Measurements from ENCODE around the gene DNM3. TPM values are rescaled to one million over a fixed set of nuclear protein-coding genes. Genes with fewer than 3 reads are reported as not detected.

DNM3 gene
- total and polyA plus RNA-seq, 2 donors (not counting 1 experiment from before 2014, with no cell fraction given), result 1.0 to 1.3 TPM

- no peaks in the 10 kb centered on the region for H3K79me2 ChIP-seq (ENCODE audit: control insufficient read depth, insufficient read depth, low read length)
- intact Hi-C loops (cut with micrococcal nuclease), result loop anchor here (10.0 kb wide), 1 partner anchor 51 kb away; no protein-coding TSS in a partner anchor
- no peaks in the 10 kb centered on the region for H3K9me3 ChIP-seq (ENCODE audit: control extremely low read depth in 1 of 3, control insufficient read depth in 2 of 3, insufficient read depth in 1 of 3, low read length in 2 of 3)
- ChIA-PET CTCF (interaction anchor here (0.6 to 6.7 kb wide), 5 partner anchors 10 to 265 kb away, joined by 3 to 64 read pairs (median 4); no protein-coding TSS in a partner anchor), POLR2A (no interaction called here)
- no peaks in the 10 kb centered on the region for H4K20me1 ChIP-seq (ENCODE audit: control insufficient read depth, insufficient read depth, low read length, poor library complexity, severe bottlenecking)
- Mint-ChIP-seq H3K9me3 (ENCODE audit: insufficient read depth) (no peaks in the 10 kb centered on the region), H3K27ac (no peak overlapping the region), H3K27me3 (no peaks in the 10 kb centered on the region), H3K4me1 (peaks cover 12% of the 10 kb centered on the region), H3K4me3 (no peak overlapping the region)
- H3K36me3 ChIP-seq (replicated peaks in 1 of 2; ENCODE audit: control extremely low read depth in 1 of 2, control insufficient read depth in 1 of 2, extremely low read depth in 1 of 2, insufficient read depth in 2 of 2, low read length in 1 of 2), result no peaks in the 10 kb centered on the region
- no peaks in the 10 kb centered on the region for H3K27me3 ChIP-seq (replicated peaks in 1 of 4; ENCODE audit: control extremely low read depth in 1 of 4, control insufficient read depth in 3 of 4, insufficient read depth in 4 of 4, low read length in 3 of 4)
- H3K4me3 ChIP-seq (ENCODE audit: control extremely low read depth in 1 of 5, extremely low read depth in 1 of 5, insufficient read depth in 1 of 5, low read depth in 2 of 5, low read length in 4 of 5), result no peak overlapping the region
- DNase-seq (no peak), ATAC-seq (ENCODE audit: low read depth) (no peak)
- no peak overlapping the region for H2AFZ ChIP-seq (ENCODE audit: insufficient read depth, low read depth, low read length, poor library complexity, severe bottlenecking)
- H3K27ac ChIP-seq (ENCODE audit: low read length in 2 of 2), result no peak overlapping the region
- no peak overlapping the region for H3K9ac ChIP-seq (ENCODE audit: low read length)
- no peak overlapping the region for H3K4me2 ChIP-seq (replicated peaks; ENCODE audit: low read depth, low read length, poor library complexity, severe bottlenecking)
- H3K4me1 ChIP-seq (ENCODE audit: control insufficient read depth in 2 of 2, insufficient read depth in 2 of 2, low read length in 2 of 2), result no peaks in the 10 kb centered on the region
- TF ChIP-seq CTCF (IDR thresholded peaks at IDR 0.05) (no peak), EZH2 (IDR thresholded peaks at IDR 0.05; ENCODE audit: borderline replicate concordance, insufficient read depth, low read depth, low read length, poor library complexity, severe bottlenecking) (no peak)
- 100% methylated on average over 1 of the region's 2 CpGs for WGBS (ENCODE audit: insufficient coverage)
These were observed 292.9 kb downstream of the DNM3 start for GRCh38 chr1:172134087-172134731.

GRCh38 chr1:172135076-172135672 is 293.9 kb downstream of the DNM3 start:
- peak; percentile 82 for TF ChIP-seq CTCF (IDR thresholded peaks at IDR 0.05)
- TF ChIP-seq EZH2 (IDR thresholded peaks at IDR 0.05; ENCODE audit: borderline replicate concordance, insufficient read depth, low read depth, low read length, poor library complexity, severe bottlenecking), result no peak
- Mint-ChIP-seq H3K27me3 (no peaks in the 10 kb centered on the region), H3K9me3 (ENCODE audit: insufficient read depth) (no peaks in the 10 kb centered on the region), H3K4me1 (peaks cover 12% of the 10 kb centered on the region), H3K4me3 (no peak overlapping the region), H3K27ac (no peak overlapping the region)
- ChIA-PET CTCF (interaction anchor here (0.6 to 6.7 kb wide), 6 partner anchors 11 to 264 kb away, joined by 3 to 64 read pairs (median 5); no protein-coding TSS in a partner anchor), POLR2A (interaction anchor here (0.5 kb wide), 1 partner anchor 240 kb away, joined by 3 read pairs; no protein-coding TSS in a partner anchor)
- Histone ChIP-seq H3K9me3 (ENCODE audit: control extremely low read depth in 1 of 3, control insufficient read depth in 2 of 3, insufficient read depth in 1 of 3, low read length in 2 of 3) (no peaks in the 10 kb centered on the region), H3K4me2 (replicated peaks; ENCODE audit: low read depth, low read length, poor library complexity, severe bottlenecking) (no peak overlapping the region), H3K4me3 (ENCODE audit: control extremely low read depth in 1 of 5, extremely low read depth in 1 of 5, insufficient read depth in 1 of 5, low read depth in 2 of 5, low read length in 4 of 5) (no peak overlapping the region), H3K79me2 (ENCODE audit: control insufficient read depth, insufficient read depth, low read length) (no peaks in the 10 kb centered on the region), H2AFZ (ENCODE audit: insufficient read depth, low read depth, low read length, poor library complexity, severe bottlenecking) (no peak overlapping the region), H3K27ac (ENCODE audit: low read length in 2 of 2) (no peak overlapping the region), H3K36me3 (replicated peaks in 1 of 2; ENCODE audit: control extremely low read depth in 1 of 2, control insufficient read depth in 1 of 2, extremely low read depth in 1 of 2, insufficient read depth in 2 of 2, low read length in 1 of 2) (no peaks in the 10 kb centered on the region), H4K20me1 (ENCODE audit: control insufficient read depth, insufficient read depth, low read length, poor library complexity, severe bottlenecking) (no peaks in the 10 kb centered on the region), H3K27me3 (replicated peaks in 1 of 4; ENCODE audit: control extremely low read depth in 1 of 4, control insufficient read depth in 3 of 4, insufficient read depth in 4 of 4, low read length in 3 of 4) (no peaks in the 10 kb centered on the region), H3K9ac (ENCODE audit: low read length) (no peak overlapping the region), H3K4me1 (ENCODE audit: control insufficient read depth in 2 of 2, insufficient read depth in 2 of 2, low read length in 2 of 2) (no peaks in the 10 kb centered on the region)
- no CpG with 5 or more reads among the region's 2 CpGs for WGBS (ENCODE audit: insufficient coverage)
- peak; percentile 57 for DNase-seq
- intact Hi-C loops (cut with micrococcal nuclease), result loop anchor here (1.0 to 10.0 kb wide), 4 partner anchors 43 to 264 kb away; no protein-coding TSS in a partner anchor
- no peak for ATAC-seq (ENCODE audit: low read depth)
